Cerebellar nuclear complex (tissue), 1 donor: ENCODE results near the gene PFDN1.

Experiments used
- DNase-seq, 2 experiments: peaks; one replicate each; lab custom pipeline; 2025; lab: John Stamatoyannopoulos, UW

The PFDN1 gene

GRCh38 chr5:140238756-140239155 lies 64.1 kb downstream of the PFDN1 start:
- no peak for DNase-seq

DNA sequence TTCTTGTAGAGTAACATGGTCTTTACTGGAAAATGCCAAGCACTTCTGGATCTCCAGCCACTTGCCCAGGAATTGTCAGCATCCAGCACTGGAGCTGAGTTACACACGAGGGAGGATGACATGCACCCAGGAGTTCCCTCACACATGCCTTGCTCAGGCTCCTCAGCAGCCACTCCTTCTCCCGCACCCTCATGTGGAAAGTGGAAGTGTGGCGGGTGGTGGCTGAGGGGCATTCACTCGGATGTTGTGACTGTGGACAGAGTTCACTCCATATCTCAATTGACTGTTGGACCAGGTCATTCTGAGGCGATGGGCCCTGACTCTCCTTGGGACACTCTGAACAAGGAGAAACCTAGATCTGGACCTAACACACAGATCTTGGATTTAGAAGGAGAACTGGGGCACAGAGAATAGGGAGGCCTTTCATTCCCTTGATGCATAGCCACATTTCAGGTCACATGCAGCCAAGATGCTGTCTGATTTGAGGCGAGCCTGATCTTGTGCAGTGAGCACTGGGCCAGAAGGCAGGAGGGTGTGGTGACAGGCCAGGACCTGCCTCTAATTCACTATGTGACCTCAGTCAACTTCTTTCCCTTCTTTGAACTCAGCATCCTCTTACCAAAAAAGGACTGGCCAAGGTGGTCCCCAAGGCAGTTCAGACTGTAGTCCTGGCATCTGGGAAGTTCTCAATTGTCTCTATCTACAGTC lies 65.9 kb downstream of the PFDN1 start:
- DNase-seq = no peak

DNA sequence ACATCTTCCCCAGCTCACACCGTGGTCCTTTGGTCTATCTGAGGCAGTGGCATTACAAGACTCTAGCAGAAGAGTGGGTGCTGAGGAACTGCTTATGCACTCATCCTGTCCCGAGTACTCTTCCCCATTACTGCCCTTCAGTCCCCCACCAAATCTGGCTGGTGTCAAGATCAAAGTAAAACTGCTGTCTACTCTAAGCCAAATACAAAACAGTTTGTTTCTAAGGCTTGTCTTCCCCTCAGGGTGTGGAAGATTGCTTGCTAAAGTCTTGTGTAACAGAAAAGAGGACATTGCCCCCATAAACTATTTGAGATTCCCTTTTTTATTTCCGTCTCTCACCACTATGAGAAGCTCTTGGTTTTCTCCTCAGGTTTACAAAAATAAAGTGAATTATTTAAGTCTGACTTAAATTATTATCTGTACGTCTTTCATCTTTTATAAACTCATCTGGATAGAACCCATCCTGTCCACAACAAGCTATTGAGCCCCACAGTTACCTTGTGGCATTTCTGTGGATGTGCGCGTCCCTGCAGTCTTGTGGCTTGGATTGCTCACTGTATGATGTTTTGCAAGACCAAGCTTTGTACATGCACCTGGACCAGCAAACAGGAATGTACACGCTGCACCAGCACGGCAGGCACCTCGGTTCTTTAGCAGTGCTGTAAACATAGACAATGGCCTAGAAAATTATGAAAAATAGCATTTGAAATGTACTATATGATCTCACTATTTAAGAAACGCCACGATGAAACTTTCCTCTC lies 66.9 kb downstream of the PFDN1 start:
- no peak for DNase-seq

- no peak for DNase-seq
Observed at GRCh38 chr5:140234377-140234989, 68.4 kb downstream of the PFDN1 start.

GRCh38 chr5:140232731-140233130 lies 70.2 kb downstream of the PFDN1 start:
- DNase-seq = no peak

DNA sequence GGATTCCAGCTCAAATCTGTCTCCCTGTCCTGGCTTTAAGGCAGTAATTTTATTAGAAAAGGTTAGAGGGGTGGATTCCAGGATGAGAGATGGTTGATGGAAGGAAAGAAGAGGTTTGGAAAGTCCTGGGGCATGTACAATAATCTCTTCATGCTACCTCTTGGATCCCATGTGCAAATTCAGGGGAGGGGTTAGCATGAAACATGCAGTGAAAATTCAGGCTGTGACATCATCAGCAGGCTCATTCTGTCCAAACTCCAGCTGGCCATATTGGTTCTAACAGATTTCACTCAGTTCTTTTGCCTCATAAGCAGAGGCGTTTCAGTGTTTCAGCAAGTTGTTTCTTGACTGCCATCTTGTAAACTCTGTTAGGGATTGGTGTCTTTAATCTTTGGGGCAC lies 72.5 kb downstream of the PFDN1 start:
- no peak for DNase-seq

GRCh38 chr5:140228364-140228837 lies 74.5 kb downstream of the PFDN1 start:
- DNase-seq = no peak

DNA sequence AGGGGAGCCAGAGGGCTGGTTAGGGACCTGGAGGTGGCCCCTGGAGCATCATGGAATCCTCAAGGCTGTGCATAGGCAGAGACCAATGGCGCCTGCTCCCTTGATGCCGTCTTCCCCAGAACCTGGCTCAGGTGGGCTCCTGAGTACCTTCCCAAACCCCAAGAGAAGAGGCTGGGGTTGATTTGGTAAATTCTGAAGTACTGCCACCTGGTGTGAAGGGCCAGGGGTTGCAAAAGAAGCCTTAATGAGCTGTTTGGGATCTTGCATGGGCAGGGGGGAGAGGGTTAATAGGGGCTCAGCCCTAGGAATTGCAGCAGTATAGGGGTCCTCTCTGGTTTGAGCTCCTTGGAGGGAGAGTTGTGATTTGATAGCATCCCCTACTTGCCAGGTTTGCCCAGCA lies 75.9 kb downstream of the PFDN1 start:
- no peak for DNase-seq

GRCh38 chr5:140225396-140225795 lies 77.5 kb downstream of the PFDN1 start:
- no peak for DNase-seq

DNA sequence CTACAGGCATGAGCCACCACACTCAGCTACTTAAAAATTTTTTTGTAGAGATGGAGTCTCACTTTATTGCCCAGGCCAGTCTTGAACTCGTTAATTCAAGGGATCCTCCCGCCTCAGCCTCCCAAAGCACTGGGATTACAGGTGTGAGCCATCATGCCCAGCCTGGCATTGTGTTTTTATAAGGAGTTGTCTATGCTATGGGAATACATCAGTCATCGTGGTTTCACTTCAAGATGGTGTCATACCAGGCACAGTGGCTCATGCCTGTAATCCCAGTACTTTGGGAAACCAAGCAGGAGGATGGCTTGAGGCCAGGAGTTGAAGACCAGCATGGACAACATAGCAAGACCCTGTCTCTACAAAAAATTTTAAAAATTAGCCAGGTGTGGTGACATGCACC lies 78.2 kb downstream of the PFDN1 start:
- DNase-seq = no peak

DNA sequence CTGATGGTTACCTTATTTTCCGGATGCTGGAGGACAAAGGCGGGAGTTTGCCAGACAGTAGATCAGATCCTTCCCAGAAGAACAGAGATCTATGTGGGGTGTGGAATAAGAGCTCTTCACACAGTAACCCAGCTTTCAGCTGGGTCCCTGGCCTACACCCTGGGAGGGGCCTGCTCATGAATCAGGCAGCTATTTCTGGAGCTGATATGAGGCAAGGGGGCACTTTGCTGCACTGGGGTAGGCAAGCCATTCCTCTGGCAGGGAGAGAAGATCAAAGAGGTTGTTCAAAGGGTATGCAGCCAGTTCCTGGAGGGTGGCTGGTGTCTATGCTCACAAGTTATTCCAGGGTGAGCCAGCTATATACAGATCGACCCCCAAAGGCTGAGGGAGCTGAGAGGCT lies 79.3 kb downstream of the PFDN1 start:
- no peak for DNase-seq

- DNase-seq = no peak
Observed at GRCh38 chr5:140222416-140222815, 80.5 kb downstream of the PFDN1 start.

DNA sequence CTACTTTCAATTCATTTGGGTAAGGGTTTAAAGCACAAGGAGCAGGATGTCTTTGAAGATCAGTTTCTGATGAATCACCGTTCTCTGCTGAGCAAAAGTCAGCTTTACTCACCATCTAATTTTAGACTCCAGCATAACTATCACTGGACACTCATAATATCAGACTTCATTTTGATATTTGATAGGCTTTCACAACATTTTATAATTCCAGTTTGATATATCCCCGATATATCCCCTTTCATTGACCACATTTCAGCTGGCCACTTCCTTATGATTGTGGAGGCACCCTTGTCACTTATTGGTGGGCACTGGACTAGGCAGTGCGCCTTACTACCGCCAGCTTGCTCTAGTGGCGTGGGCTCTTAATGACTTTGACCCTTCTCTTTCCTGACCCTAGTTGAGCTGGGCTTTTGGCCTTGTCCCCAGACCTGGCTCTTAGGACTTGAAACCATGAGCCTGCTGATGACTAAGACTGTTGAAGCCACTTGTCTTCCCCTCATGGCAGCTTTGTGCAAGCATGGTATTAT lies 81.1 kb downstream of the PFDN1 start:
- no peak for DNase-seq

- DNase-seq = no peak
Observed at GRCh38 chr5:140220698-140221064, 82.2 kb downstream of the PFDN1 start.

DNA sequence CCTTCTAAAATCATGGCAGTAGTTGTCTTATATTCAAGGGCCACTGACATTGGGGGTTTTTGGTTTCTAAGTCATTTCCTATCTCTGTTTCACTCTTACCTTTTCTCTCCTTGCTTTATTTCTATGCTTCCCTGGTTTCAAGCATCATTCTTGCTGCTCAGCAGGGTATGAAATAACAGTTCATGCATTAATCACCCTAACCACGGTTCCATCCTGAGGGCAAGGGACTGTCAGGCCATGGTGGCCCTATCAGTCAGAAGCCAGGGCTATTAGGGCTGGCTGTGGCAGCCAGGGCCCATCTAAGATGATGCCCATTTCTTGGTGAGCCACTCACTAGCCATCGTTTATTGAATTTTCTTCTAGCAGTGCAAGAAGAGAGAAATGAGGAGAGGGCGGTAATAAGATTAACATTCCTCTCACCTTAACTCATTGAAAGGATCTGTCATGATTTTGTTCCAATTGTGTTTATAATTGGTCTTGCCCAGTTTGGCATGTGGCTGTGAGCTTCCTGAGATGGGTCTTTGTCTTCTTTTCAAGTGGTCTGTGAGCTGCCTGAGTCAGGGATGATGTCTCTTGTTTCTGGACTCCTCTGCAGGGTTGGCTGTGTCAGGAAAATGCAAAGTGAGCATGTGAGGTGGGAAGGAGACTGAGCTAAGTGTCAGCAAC lies 82.7 kb downstream of the PFDN1 start:
- DNase-seq = no peak

- no peak for DNase-seq
Observed at GRCh38 chr5:140219068-140219991, 83.6 kb downstream of the PFDN1 start.

GRCh38 chr5:140217299-140218026 lies 85.4 kb downstream of the PFDN1 start:
- no peak for DNase-seq

GRCh38 chr5:140216478-140217074 lies 86.3 kb downstream of the PFDN1 start:
- DNase-seq = no peak

GRCh38 chr5:140215276-140215675 lies 87.6 kb downstream of the PFDN1 start:
- DNase-seq = no peak

DNA sequence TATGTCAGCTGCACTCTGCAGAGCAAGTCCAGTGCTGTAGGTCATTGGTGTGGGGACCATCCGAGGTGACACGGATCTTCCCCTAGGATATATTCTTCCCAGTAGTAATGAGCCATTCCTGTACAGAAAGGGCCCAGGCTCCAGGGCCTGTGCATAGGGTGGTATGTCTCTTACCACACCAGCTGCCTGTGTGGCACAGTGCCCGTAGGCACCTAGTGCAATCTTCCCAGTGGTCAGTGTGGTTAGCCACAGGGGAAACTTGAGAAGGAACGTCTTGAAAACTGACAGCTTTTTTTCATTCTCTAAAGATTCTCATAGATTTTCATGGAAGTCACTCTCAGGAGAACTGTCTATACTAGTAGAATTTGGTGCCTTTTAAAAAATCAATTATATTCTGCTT lies 88.1 kb downstream of the PFDN1 start:
- no peak for DNase-seq
